ENCODE results near the gene ATAD2B. TPM values are rescaled to one million over a fixed set of nuclear protein-coding genes. Genes with fewer than 3 reads are reported as not detected.

Gene ATAD2B
- total RNA-seq, 1 donor from 2014 or later = 49.9 TPM

DNA sequence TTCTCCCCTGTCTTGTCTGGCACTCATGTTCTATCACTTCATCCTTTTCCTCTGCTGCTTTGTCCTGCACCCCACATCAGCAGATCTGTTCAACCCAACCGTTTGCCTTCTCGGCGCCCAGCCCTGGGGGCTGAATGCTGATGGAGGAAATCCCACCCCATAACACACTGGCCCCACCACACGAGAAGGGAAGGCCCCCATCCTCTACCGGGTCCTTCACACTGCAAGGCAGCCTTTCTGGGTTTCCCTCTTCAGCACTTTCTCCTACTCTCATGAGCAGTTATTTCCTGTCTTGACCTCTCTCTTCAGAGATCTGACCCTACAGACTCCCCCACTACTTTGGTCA lies 227.4 kb downstream of the ATAD2B start:
- DNase-seq = no peak

DNA sequence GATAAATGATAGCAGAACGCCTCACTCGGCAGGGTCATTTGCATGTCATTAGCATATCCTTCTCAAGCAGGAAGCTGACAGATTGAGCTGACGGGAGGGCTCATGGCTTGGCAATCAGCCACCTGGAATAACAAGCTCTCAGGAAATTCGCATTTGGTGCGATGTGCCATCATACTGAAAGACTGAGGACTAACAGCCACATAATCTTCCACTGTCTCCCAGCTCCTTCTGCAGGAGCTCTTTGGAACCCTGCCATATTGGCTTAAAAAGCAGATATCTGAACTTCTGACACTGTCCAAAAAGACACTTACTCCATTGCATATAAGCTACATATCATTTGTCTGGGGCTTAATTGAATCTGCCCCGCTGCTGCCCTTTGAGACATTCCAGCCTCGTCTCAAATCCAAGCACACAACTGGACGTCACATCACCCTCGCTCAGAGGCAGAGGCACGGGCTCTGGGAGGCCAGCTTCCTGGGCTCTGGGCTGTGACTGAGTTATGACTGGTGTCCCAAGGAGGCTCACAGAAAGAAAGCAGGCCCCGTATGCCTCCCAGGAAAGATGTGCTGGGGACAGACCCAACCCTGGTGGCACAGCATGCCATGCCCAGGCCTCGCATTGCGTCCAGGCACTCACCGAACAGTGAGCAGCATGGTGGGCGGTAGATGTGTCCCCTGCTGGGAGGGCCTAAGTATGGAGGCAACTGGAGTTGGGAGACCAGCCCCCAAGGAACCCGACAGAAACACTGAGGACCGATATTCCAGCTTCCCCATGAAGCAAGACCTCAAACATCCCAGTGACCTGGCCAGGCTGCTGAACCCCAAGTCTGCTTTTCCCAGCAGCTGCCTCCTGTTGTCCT lies 228.0 kb downstream of the ATAD2B start:
- peak; percentile 70 for DNase-seq

Other genes with a start within 250 kb of the ATAD2B start
- 30.6 TPM for gene UBXN2A, start 13.3 kb upstream of the ATAD2B start, total RNA-seq
- gene MFSD2B, start 83.0 kb upstream of the ATAD2B start, total RNA-seq = 0.10 TPM
- gene WDCP, start 120.3 kb upstream of the ATAD2B start, total RNA-seq = 12.6 TPM
- 6.1 TPM for gene FKBP1B, start 122.6 kb upstream of the ATAD2B start, total RNA-seq
- 110 TPM for gene SF3B6, start 149.2 kb upstream of the ATAD2B start, total RNA-seq
- 29.1 TPM for gene TP53I3, start 157.7 kb upstream of the ATAD2B start, total RNA-seq
- not detected for gene PFN4, start 196.2 kb upstream of the ATAD2B start, total RNA-seq
- gene FAM228B, start 196.3 kb upstream of the ATAD2B start, total RNA-seq = 39.4 TPM
- gene FAM228A, start 247.9 kb upstream of the ATAD2B start, total RNA-seq = 1.3 TPM